Common myeloid progenitor, CD34-positive (primary cell): Measurements from ENCODE around the gene CDH4.

Source experiments
- CTCF ChIA-PET: fragments of 350-600 bp; sonication (Branson Sonifier 250); formaldehyde crosslinking; loops from one replicate; lab custom pipeline; 2021; ENCODE audit warnings: antibody characterized with exemption; lab: Charles Lee
- POLR2A ChIA-PET: fragments of 350-600 bp; sonication (Branson Sonifier 250); formaldehyde crosslinking; loops from one replicate; lab custom pipeline; 2021; ENCODE audit warnings: antibody characterized with exemption; lab: Charles Lee
- DNase-seq, 3 donors: peaks; one replicate each; pipeline versions ENCODE4 v3.0.0 to v3.0.0-alpha.2; 2013
- H3K27ac ChIP-seq, 2 experiments: 1 replicate in 1 of 2; 2 replicates in 1 of 2; pipeline ENCODE4 v1.7.0; 2013; ENCODE audit warnings: inconsistent platforms in 2 of 2, low read length in 2 of 2, mild to moderate bottlenecking in 2 of 2, low read depth in 1 of 2, moderate library complexity in 1 of 2; ENCODE audit not compliant: severe bottlenecking in 2 of 2, insufficient read depth in 1 of 2, poor library complexity in 1 of 2
- H3K27me3 ChIP-seq, 5 experiments: replicated peaks in 2 of 5; 1 replicate in 3 of 5; 2 replicates in 2 of 5; pipeline versions ENCODE4 v1.6.1 to v1.7.0; 2013; ENCODE audit warnings: low read length in 4 of 5, mild to moderate bottlenecking in 2 of 5, moderate library complexity in 2 of 5, inconsistent platforms in 1 of 5; ENCODE audit not compliant: insufficient read depth in 5 of 5, control insufficient read depth in 4 of 5
- H3K36me3 ChIP-seq, 4 experiments: 1 replicate in 2 of 4; 2 replicates in 2 of 4; pipeline versions ENCODE4 v1.6.1 to v1.7.0; 2013; ENCODE audit warnings: low read length in 3 of 4, control low read depth in 1 of 4, mild to moderate bottlenecking in 1 of 4; ENCODE audit not compliant: control insufficient read depth in 4 of 4, insufficient read depth in 4 of 4
- H3K4me1 ChIP-seq, 4 experiments: 1 replicate in 3 of 4; 2 replicates in 1 of 4; pipeline versions ENCODE4 v1.6.1 to v1.7.1; 2013; ENCODE audit warnings: low read length in 3 of 4, mild to moderate bottlenecking in 3 of 4, control low read depth in 1 of 4, inconsistent platforms in 1 of 4, moderate library complexity in 1 of 4; ENCODE audit not compliant: control insufficient read depth in 4 of 4, insufficient read depth in 4 of 4; ENCODE audit errors: control extremely low read depth in 1 of 4
- H3K4me3 ChIP-seq, 7 experiments: 1 replicate in 4 of 7; 2 replicates in 3 of 7; pipeline versions ENCODE4 v1.5.1 to v1.7.0; 2013; ENCODE audit warnings: mild to moderate bottlenecking in 7 of 7, low read length in 6 of 7, moderate library complexity in 6 of 7, inconsistent platforms in 2 of 7, low read depth in 2 of 7, control low read depth in 1 of 7; ENCODE audit not compliant: insufficient read depth in 4 of 7, control insufficient read depth in 1 of 7; ENCODE audit errors: extremely low read depth in 1 of 7
- H3K9me3 ChIP-seq, 5 experiments: 1 replicate in 4 of 5; 2 replicates in 1 of 5; pipeline versions ENCODE4 v1.6.1 to v1.7.1; 2013; ENCODE audit warnings: low read length in 4 of 5, mild to moderate bottlenecking in 2 of 5, inconsistent platforms in 1 of 5, low read depth in 1 of 5, moderate library complexity in 1 of 5; ENCODE audit not compliant: control insufficient read depth in 4 of 5, insufficient read depth in 2 of 5; ENCODE audit errors: control extremely low read depth in 1 of 5
- WGBS: methylation state at CpG from one replicate; pipeline ENCODE4 v1.1.5; 2013; ENCODE audit not compliant: insufficient coverage; 5-methylcytosine and 5-hydroxymethylcytosine counted together

CDH4 gene

DNA sequence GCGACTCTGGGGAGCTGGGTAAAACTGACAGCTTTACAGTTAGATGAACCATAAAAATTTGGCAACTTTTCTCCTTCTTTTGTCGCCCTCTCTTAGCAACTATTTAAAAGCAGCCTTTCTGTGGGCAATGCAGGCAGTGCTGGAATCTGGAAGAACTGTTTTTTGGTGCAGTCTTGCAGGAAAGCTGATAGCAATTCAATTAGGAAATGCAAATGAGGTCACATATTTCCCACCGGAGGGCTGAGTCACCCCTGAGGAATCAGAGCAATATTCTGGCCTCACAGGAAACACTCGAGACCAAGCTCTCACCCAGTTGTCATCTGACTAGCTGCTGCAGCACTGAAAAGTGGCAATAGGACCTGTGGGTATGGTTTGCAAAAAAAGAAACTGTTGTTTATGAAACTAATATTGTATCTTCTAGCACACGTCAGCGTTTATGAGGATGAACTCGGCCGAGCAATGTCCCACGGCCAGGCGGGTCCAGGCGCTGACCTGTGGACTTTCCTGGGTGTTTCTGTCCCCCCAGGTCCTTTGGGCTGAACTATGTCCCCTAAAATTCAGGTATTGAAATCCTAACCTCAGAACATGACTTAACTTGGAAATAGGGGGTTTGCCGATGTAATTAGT is 501.4 kb downstream of the CDH4 start:
- H3K4me1 ChIP-seq = peaks cover 0 to 10% (median 0%) of the 10 kb centered on the region in 4 experiments
- H3K27ac ChIP-seq = no peak overlapping the region
- peaks cover 0 to 16% (median 0%) of the 10 kb centered on the region in 5 experiments for H3K9me3 ChIP-seq
- no peak overlapping the region for H3K4me3 ChIP-seq
- peak in 1 of 3 donors; percentile 6 for DNase-seq
- WGBS = 90% methylated on average over 9 of the region's 12 CpGs
- CTCF ChIA-PET = interaction anchor here (1.0 kb wide), 1 partner anchor 9 kb away, joined by 3 read pairs; no protein-coding TSS in a partner anchor
- H3K36me3 ChIP-seq = no peaks in the 10 kb centered on the region
- peaks cover 0 to 3% (median 0%) of the 10 kb centered on the region in 5 experiments for H3K27me3 ChIP-seq
- POLR2A ChIA-PET = no interaction called here

DNA sequence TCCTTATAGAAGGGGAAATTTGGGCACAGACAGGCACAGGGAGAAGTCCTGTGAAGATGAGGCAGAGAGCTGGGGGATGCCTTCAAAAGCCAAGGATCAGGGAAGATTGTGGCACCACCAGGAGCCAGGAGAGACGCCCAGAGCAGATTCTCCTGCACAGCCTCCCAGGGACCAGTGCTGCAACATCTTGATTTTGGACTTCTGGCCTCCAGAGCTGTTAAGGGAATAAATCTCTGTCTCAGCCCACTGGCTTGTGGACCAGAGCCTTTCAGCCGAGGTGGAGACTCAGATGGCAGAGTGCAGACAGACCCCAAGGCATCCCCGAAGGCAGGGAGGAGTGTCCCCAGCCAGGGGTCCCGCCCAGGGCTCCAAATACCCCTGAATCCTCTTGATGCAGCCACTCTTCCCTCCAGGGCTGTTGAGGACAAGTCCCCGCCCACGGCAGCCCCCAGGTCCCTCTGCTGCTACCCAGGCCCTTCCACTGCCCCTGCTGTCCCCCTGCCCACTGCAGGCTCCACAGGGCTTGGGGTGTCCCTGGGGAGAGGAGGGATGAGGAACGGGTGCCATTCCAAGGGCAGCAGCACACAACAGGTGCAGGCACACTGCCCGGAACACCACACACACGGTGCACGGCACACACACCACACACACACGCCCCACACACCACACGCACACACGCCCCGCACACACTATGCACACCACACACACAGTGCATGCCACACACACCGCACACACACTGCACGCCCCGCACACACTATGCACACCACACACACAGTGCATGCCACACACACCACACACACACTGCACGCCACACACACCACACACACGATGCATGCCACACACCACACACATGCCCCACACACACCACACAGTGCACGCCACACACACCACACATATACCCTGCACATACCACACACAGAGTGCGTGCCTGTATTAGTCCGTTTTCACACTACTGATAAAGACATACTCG is 502.2 kb downstream of the CDH4 start:
- Histone ChIP-seq H3K27me3 (peaks cover 0 to 3% (median 0%) of the 10 kb centered on the region in 5 experiments), H3K4me3 (no peak overlapping the region), H3K36me3 (no peaks in the 10 kb centered on the region), H3K4me1 (peaks cover 0 to 10% (median 0%) of the 10 kb centered on the region in 4 experiments), H3K9me3 (peaks cover 0 to 19% (median 0%) of the 10 kb centered on the region in 5 experiments), H3K27ac (no peak overlapping the region)
- WGBS = 92% methylated on average over 14 of the region's 23 CpGs
- ChIA-PET POLR2A (no interaction called here), CTCF (interaction anchor here (1.0 kb wide), 1 partner anchor 8 kb away, joined by 3 read pairs; no protein-coding TSS in a partner anchor)
- DNase-seq = no peak

DNA sequence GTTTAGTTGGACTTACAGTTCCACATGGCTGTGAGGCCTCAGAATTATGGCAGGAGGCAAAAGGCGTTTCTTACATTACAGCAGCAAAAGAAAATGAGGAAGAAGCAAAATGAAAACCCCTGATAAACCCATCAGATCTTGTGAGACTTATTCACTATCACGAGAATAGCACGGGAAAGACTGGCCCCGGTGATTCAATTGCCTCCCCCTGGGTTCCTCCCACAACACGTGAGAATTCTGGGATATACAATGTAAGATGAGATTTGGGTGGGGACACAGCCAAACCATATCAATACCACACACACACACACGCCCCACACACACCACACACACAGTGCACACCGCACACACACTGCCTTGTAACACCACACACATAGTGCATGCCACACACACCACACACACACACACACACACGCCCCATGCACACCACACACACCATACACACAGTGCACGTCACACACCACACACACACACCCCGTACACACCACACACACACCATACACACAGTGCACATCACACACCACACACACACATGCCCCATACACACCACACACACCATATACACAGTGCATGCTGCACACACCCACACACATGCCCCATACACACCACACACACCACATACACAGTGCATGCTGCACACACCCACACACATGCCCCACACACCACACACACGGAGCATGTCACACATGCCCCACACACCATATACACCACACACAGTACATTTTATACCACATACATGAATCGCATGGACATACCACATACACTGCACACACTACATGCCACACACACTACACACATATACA is 503.1 kb downstream of the CDH4 start:
- Histone ChIP-seq H3K27me3 (peaks cover 0 to 3% (median 0%) of the 10 kb centered on the region in 5 experiments), H3K4me3 (no peak overlapping the region), H3K4me1 (peaks cover 0 to 10% (median 0%) of the 10 kb centered on the region in 4 experiments), H3K27ac (no peak overlapping the region), H3K9me3 (peaks cover 0 to 19% (median 0%) of the 10 kb centered on the region in 5 experiments), H3K36me3 (no peaks in the 10 kb centered on the region)
- POLR2A ChIA-PET = no interaction called here
- 97% methylated on average over 7 of the region's 12 CpGs for WGBS
- no peak for DNase-seq
- CTCF ChIA-PET = no interaction called here

GRCh38 chr20:61755971-61756845 is 504.1 kb downstream of the CDH4 start:
- ChIA-PET POLR2A (no interaction called here), CTCF (no interaction called here)
- no peak overlapping the region for H3K4me3 ChIP-seq
- H3K9me3 ChIP-seq = peaks cover 0 to 11% (median 0%) of the 10 kb centered on the region in 5 experiments
- 93% methylated on average over 14 of the region's 15 CpGs for WGBS
- peaks cover 0 to 10% (median 0%) of the 10 kb centered on the region in 4 experiments for H3K4me1 ChIP-seq
- H3K27me3 ChIP-seq = peaks cover 0 to 3% (median 0%) of the 10 kb centered on the region in 5 experiments
- DNase-seq = no peak
- no peaks in the 10 kb centered on the region for H3K36me3 ChIP-seq
- no peak overlapping the region for H3K27ac ChIP-seq

DNA sequence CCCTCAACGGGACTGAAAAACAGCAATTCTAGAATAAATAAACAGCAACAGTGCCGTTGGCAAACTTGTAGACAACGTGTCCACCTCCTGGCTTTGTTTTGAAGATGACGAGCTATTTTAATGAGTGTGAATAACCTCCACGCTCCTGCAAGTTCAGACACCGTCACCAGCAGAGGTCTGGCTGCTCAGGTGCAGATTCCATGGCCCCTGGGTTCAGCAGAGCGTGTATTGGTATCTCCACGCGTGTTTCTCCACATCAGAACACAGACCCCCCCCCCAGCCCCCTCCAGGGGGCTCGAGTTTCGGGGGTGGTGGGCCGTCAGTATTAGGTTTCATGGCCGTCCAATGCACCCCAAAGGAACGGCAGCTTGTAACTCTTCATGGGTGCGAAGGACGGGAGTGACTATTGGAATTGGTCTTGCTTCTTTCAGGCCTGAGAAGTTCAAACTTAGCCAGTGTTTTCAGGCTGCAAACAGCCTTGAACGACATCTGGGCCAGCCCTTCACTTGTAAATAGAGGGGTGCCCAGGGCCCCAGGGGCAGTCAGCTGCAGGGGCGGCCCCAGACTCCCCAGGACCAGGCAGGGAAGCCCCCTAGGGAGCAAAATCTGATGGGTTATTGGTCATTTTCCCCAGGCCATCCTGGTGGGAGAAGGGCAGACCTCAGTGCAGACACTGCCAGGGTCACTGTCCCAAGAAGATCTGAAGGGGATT is 505.1 kb downstream of the CDH4 start:
- CTCF ChIA-PET = no interaction called here
- Histone ChIP-seq H3K4me1 (peaks cover 0 to 10% (median 0%) of the 10 kb centered on the region in 4 experiments), H3K27me3 (peaks cover 0 to 3% (median 0%) of the 10 kb centered on the region in 5 experiments), H3K9me3 (peaks cover 0 to 8% (median 0%) of the 10 kb centered on the region in 5 experiments), H3K27ac (no peak overlapping the region), H3K4me3 (no peak overlapping the region), H3K36me3 (no peaks in the 10 kb centered on the region)
- 90% methylated on average over 11 of the region's 18 CpGs for WGBS
- POLR2A ChIA-PET = no interaction called here
- no peak for DNase-seq
